Activated T-helper 9 cell treated with anti-CD3 and anti-CD28 coated beads, Interleukin-2, amount 50 U/mL, for 16 hours (primary cell): ENCODE data around the gene SH3PXD2A.

ENCODE experiments used
- DNase-seq: peaks from one replicate; pipeline ENCODE4 v3.0.0-alpha.2; 2020; ENCODE audit warnings: low read depth

Gene SH3PXD2A

GRCh38 chr10:103812432-103812831, 42.9 kb downstream of the SH3PXD2A start:
- DNase-seq = no peak

- no peak for DNase-seq
Measured at GRCh38 chr10:103812004-103812403, 43.4 kb downstream of the SH3PXD2A start.

- DNase-seq = no peak
Measured at GRCh38 chr10:103811463-103811862, 43.9 kb downstream of the SH3PXD2A start.

GRCh38 chr10:103808780-103809179, 46.6 kb downstream of the SH3PXD2A start:
- DNase-seq = no peak

GRCh38 chr10:103807996-103808395, 47.4 kb downstream of the SH3PXD2A start:
- DNase-seq = no peak

GRCh38 chr10:103806395-103807187, 48.8 kb downstream of the SH3PXD2A start:
- no peak for DNase-seq

GRCh38 chr10:103805781-103806180, 49.6 kb downstream of the SH3PXD2A start:
- DNase-seq = no peak

- no peak for DNase-seq
Measured at GRCh38 chr10:103804871-103805270, 50.5 kb downstream of the SH3PXD2A start.

GRCh38 chr10:103803941-103804340, 51.4 kb downstream of the SH3PXD2A start:
- DNase-seq = no peak

GRCh38 chr10:103802637-103803353, 52.6 kb downstream of the SH3PXD2A start:
- no peak for DNase-seq

- DNase-seq = no peak
Measured at GRCh38 chr10:103802081-103802480, 53.3 kb downstream of the SH3PXD2A start.

GRCh38 chr10:103800789-103801540, 54.4 kb downstream of the SH3PXD2A start:
- DNase-seq = peak; percentile 3

- DNase-seq = no peak
Measured at GRCh38 chr10:103800089-103800488, 55.3 kb downstream of the SH3PXD2A start.

- no peak for DNase-seq
Measured at GRCh38 chr10:103799341-103799740, 56.0 kb downstream of the SH3PXD2A start.

GRCh38 chr10:103798511-103798910, 56.9 kb downstream of the SH3PXD2A start:
- no peak for DNase-seq

GRCh38 chr10:103797857-103798256, 57.5 kb downstream of the SH3PXD2A start:
- no peak for DNase-seq

- DNase-seq = no peak
Measured at GRCh38 chr10:103795634-103796270, 59.6 kb downstream of the SH3PXD2A start.

GRCh38 chr10:103794996-103795395, 60.4 kb downstream of the SH3PXD2A start:
- no peak for DNase-seq

- no peak for DNase-seq
Measured at GRCh38 chr10:103793920-103794883, 61.2 kb downstream of the SH3PXD2A start.

- no peak for DNase-seq
Measured at GRCh38 chr10:103793429-103793828, 61.9 kb downstream of the SH3PXD2A start.

GRCh38 chr10:103792547-103792946, 62.8 kb downstream of the SH3PXD2A start:
- DNase-seq = no peak
